ENCODE data around the gene MITD1.

GRCh38 chr2:99127981-99128380 is 52.9 kb downstream of the MITD1 start:
- TF ChIP-seq POLR2AphosphoS5 (IDR thresholded peaks at IDR 0.05; ENCODE audit: low read depth, low read length) (no peak), TAF1 (IDR thresholded peaks at IDR 0.05; ENCODE audit: low read depth, low read length) (no peak), POLR2A (IDR thresholded peaks at IDR 0.05; ENCODE audit: low read depth, low read length) (no peak)

All from GM12891 (cell line).